RPMI8226 (cell line): ENCODE data around the gene STK24.

Source experiments
- DNase-seq: peaks from one replicate; pipeline ENCODE4 v3.0.0-alpha.2; 2015

The STK24 gene

DNA sequence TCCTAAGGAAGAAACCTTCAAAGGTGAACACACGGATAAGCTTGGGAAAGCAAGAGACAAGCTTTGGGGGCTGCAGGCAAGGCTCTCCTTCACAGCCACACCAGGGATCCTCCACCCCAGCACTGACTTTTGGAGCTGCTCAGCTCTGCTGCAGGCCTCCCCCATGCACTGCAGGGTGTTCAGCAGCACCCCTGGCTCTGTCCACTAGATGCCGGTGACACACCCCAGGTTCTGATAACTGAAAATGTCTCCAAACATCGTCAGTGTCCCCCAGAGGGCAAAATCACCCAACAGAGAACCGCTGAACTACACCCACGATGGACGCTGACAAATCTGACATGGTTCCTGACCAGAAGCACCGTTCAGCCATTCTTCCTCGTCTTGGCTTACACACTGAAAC is 90.5 kb downstream of the STK24 start:
- DNase-seq, result no peak

DNA sequence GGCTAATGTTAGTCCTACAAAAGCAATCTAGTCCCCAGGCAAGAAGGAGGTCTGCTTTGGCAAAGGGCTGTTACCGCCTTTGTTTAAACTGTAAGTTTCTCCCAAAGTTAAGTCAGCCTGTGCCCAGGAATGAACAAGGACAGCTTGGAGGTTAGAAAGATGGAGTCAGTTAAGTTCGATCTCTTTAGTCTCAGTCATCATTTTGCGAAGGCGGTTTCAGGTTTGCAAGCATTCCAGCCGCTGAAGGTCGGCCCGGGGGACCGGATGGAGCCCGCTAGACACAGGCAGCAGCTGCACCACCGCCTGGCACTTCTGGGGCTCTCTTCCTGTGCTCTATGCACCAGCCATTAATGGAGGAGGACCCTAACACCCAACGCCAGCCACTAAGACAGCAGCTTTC is 91.3 kb downstream of the STK24 start:
- DNase-seq, result no peak

DNA sequence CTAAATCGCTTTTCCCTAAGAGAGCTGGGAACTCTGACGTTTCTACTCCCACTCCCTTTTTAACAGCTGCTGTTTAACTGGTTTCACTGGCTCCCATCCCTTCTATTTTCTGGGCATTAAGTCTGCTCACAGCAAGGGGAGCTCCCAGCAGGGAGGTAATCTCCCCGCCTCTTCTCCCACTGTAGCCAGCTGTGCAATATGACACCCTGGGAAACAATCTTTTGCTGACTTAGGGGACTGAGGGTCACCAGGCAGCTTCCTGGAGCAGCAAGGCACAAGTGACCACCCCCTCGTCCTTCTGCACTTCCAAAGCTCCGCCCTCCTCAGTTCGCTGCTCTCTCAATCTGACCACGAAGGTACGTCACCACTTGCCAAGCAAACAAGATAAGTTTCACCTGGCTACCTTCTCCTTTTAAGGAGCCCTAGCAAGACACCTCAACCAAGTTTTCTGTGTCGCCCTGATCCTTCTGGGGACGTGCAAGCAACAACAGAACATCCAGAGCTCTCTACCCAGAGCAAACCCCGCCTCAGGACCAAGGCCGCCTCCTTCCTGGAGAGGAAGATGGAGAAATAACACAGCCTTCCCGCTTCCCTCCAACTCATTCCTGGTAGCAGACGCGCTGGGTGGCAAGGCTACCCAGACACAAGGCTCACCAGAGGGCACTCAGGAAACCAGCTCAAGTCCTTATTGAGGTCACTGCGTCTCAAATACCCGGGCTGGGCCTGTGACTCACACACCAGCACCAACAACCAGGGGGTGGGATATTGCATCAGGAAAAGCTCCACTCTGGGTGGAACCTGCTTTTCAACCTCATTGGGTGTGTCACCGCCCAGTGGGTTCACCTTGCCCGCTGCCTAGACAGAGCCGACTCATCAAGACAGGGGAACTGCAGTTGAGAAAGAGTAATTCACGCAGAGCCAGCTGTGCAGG is 92.4 kb downstream of the STK24 start:
- DNase-seq, result peak; percentile 23

DNA sequence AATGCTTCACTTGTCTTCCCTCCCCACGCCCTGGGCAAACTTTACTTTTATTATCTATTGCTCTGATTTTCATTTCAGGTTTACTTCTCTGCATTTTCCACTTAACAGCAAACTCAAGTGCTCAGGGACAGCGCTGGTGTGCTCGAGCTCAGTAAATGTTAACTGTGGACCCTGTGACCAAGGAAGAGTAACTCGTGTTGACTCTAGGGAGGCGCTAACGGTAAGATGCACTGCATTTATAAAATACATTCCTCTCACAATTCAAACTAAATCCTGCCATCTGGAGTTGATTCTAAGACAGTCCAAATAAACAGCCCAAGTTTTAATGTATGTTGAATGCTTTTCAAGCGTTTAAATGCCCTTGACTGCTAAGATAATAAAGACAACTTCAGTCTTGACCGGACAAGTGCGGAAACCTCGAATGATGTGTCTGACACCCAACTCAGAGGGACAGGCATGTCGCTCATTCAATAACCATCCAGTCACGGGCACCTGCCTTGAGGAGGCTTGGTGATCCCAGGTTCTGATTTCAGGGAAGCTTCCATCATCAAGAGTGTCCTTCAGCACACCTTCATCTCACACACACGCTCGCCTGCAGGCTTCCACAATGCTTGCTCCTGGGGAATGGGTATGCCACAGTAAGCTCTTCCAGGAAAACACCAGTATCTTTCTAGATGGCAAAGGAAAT is 93.2 kb downstream of the STK24 start:
- DNase-seq, result no peak

DNA sequence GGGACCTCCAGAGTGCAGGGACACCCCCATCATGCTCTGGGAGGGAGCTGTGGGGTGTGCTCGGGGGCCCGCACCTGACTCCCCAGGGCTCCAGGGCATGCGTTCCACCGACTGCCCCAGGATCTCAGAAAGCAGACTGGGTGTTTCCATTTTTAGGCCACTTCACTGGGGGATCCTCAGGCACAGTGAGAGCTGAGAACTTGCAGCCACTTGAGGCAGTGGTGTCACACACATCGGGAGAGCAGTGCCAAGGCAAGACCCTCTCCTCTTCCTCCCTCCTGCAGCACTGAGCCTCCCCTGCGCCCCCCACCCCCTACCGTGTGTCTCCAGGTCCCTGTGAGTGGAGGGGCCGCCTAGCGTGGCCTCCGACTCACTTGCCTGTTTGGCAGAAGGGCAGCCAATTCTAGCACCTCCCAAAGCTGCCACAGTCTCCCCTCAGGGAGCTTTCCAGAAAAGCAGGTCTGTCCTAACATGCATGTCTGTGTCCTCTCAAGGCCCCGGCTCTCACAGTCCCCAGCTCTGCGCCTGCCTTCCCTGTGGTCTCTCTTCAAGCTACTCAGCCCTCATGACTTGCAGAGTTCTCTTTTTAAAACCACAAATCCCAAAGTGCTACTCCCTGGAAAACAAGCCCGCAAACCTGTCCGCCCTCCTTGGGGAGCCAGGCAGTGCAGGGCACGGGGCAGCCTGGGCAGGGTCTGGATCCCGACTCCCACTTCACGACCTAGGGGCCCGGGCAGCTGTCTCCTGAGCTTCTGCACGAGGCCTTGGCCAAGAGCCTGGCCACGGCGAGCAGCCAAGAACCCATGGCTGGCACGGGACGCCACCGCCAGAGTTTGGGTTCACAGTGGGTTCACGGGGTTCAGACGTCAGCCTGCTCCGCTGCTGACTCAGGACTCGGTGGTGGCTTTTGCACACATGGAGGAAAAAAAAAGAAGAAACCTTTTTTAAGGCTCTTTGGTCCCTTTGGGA is 94.1 kb downstream of the STK24 start:
- no peak for DNase-seq

DNA sequence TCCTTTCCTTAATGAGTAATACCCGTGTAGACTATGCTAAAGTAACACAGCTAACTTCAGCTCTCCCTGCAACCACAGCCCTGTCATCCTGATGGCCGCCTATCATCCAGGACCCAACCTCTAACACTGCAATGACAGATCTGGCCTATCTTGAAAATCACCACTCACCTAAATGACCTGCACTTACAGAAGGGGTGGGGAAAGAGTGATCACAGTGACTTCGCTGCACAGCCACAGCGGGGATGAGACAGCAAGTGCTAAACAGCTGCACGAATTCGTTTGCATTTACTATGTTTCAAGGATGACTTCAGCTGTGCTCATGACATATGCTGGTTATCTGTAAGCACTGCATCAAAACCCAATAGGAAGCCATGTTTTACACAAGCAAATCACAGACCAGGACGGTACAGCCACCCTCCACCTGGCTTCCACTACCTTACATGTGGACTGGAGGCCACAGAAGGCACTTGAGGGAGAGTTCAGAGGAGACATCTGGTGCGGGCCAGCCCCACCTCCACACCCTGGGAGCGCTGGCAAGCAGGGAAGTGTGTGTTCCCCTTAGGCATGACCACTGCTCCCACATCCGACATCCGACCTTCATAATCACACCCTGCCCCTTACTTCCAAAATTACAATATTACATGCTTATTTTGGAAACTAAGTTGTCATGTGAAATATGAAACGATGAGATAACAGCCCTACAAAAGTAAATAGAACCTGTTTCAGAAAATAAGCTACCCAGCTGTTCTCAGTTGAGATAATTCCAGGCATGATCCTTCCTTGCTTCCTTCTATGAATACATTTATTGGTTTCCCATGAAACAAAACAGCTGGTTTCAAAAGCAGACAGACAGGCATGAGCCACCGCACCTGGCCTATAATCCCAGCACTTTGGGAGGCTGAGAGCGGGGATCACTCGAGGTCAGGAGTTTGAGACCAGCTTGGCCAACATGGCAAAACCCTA is 95.7 kb downstream of the STK24 start:
- no peak for DNase-seq

DNA sequence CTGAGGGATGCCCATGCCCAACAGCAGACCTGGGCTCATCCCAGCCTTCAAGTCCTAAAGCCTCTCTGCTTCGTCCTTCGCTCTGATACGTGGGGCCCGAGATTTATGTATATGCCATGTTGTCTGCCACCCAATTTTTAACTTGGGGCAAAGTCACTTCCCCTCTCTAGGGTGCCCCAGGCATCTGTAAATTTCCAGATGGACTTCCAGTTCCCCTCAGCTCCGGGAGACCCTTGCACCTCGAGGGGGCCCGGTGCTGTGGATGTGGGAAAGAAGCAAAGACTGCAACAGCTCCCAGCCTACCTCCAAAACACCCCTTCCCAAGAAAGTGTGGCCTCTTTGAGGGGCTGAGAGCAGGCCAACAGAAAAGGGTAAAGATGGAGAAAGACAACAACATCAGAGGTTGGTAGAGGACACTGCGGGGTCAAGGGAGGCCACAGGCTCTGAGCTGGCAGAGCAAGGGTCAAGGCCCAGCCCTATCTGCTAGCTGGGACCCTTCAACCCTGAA is 97.4 kb downstream of the STK24 start:
- no peak for DNase-seq

DNA sequence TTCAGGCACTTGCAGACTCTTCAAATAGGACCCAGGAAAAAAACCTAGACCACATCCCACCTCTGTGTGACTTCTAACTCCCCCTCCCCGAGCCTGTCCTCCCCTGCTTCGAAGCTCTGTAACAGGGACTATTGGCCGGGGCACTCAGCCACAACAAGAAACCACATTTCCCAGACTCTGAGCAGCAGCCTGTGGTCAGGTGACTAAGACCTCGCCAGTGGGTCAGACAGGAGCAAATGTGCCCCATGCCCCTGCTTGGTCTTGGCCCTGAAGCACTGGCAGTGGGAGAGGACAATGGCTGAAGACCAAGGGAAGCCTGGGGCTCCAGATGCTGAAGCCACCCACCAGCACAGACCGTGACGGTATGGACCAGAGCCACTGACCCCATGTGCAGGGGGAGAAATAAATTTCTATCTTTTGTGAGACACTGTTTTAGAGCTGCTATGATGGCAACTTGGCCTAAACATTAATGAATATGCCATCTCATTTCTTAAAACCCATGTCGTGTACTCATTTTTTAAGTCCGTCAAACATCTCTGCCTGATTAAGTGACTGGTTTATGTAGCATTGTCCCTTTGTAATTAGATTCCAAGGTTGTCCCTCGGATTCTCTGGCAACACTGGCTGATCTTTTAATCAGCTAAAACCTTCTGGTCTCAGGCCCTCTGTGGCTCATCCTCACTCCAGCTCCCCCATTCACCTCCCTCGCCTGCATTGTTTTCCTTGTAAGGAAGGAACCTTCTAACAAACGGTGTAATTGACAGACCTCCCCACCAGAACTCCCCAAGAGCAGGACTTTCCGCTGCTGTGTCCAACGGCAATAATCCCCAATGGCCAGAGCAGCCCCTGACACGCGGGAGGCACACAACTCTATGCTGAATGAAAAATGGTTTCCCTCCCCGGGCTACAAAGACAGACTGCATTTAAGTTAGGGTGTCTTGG is 98.4 kb downstream of the STK24 start:
- no peak for DNase-seq

DNA sequence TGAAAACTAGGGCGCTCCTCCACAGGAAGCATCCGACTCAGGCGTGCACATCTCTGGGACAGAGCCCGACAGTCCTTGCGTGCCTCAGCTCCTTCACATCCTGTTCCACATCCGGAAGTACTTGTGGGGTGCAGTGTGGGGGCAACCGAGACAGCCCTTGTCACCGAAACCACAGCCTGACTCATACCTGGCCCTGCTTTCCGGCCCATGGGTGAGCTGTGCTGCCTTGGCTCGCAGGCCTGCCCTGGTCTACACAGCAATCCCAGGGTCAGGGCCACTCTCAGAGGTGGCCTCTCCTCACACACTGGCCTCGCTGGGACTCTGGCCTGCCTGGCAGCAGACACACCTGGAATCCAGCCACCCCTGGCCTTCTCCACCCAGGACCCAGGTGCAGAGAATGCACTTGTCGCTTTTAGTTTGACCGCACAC is 100.4 kb downstream of the STK24 start:
- DNase-seq, result peak; percentile 65

DNA sequence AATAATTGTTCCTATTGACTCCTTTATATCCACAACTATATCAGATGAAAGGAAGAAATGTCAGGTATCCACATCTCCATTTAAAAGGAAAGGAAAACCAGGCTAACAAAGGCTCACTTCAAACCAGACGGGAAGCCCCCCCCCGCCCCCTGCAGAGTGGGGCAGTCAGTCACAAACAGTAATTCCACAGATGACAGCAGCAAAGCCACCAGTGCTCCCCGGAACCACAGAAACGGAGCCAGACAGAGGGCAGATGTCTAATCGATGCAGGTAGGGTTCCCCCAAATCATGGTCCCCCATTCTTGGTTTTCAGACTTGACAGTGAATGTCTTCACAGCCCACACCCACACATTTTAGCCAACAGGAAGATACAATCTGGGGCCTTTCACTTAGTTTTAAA is 100.8 kb downstream of the STK24 start:
- no peak for DNase-seq

DNA sequence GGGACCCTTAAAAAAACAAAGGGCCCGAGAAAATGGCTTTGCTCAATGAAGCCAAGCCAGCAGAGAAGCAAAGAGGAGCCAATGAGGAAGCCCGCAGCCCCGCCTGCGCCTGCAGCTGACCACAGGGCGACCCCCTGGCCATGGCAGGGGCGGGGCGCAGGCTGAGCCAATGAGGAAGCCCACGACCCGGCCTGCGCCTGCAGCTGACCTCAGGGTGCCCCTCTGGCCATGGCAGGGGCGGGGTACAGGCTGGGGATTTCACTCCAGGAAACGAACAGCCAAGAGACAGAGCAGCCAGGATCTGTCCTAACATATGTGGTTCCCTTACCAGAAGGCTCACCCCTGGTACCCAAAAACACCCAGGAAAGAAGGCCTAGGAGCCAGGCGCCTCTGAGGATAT is 101.4 kb downstream of the STK24 start:
- no peak for DNase-seq

DNA sequence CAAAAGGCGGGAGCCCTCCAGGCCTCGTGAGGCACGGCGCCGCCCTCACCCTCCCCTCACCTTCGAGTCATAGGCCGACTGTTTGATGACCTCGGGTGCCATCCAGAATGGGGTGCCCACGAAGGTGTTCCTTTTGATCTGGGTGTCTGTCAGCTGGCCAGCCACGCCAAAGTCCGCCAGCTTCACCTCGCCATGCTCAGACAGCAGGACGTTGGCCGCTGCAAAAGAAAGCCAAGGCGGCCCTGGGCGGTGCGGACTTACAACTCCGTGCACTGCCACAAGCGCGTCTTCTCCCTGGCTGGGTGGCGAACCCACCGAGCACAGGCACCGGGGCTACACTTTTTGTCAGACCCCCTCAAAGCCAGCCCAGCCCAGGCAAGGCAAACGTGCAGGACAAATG is 102.1 kb downstream of the STK24 start:
- DNase-seq, result no peak

DNA sequence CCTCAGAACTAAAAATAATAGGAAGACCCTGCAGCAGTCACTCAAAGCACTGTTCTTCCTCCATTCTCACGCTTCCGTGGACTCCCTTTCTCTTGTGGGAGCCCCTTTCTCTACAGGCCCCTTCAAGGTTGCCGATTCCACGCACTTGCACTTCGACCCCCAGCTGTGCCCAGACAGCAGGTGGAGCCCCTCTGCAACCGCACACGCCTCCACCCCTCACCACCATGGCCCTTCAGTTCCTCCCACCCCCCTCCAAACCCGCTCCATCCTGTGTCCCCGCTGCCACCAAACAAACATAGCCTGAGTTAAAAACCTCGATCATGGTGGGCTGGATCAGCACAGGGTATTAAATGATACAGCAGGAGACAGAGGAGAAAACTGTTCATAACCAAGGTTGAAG is 102.6 kb downstream of the STK24 start:
- no peak for DNase-seq

DNA sequence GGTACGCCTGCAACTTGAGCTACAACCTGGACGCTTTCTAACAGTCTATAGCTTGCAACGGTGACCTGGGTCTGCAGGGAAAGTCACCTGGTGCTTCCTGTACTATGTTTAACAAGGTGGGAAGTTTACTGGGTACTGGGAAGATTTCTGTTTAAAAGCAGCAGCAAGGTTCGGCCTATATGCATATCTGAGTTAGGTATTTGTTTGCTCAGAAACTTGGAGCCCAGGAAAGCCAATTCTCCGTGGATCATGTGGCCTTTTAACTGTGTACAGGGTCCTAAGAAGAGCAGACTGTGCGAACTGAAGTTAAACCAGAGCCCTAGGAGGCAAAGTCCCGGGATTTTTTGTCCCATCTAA is 103.1 kb downstream of the STK24 start:
- no peak for DNase-seq

DNA sequence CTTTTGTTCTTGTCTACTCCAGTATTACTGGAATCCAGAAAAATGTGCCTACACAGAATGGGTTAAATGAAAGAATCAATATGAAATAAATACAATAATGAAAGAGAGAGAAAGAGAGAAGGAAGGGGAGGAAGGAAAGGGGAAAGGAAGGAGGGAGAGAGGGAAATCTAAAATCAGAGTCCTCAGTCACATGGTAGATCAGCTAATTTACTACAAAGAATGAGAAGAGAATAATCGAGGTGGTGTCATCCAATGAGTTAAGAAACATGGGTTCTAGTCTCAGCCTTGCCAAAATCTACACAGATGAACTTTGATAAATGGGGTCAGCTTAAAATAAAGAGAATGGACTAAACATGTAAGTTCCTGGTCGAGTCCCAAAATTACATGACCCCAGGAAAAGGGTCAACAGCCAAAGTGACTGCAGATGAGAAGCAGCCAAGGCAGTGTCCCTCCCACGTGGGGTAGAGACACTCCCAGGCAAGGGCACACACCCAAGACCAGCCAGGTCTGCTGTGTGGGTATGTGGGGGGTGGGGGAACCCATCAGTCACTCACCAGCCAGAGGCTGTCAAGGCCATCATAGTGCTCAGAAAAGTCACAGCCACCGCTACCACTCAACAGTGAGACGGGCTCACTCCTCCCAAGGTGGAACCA is 103.6 kb downstream of the STK24 start:
- no peak for DNase-seq

DNA sequence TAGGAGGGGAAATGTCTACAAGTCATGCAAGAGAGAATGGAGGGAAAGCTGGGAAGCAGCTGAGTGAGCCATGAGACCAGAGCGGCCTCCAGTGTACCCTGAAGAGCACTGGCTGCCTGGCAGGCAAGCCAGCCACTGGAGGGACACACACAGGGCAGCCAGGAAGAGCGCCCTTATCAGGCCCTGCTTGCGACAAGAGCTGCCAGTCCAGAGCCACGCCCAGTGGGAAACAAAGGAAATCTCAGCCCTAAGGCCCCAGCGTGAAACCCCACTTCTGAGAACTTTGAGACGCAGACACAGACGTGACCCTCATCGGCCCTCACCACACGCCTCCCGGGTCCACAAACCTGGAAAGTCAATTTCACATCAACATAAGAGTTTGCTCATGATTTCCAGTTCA is 105.0 kb downstream of the STK24 start:
- DNase-seq, result no peak

DNA sequence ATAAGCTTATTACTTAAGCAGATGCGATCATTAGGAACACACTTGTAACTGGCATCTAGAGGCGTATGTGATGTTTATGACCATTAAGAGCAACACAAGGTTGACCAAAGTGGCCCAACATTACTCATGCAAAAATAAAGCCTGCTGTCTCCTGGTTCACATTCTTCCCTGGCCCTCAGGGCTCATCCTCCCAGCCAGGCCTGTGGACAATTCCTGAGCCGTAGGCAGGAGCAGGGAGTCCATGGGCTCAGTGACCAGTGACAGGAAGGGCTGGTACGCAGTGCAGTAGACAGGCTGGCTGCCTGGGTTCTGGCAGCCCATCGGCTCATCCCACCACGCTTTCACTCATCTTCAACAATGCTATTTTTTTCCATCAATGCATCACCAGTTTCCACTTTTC is 106.0 kb downstream of the STK24 start:
- no peak for DNase-seq

DNA sequence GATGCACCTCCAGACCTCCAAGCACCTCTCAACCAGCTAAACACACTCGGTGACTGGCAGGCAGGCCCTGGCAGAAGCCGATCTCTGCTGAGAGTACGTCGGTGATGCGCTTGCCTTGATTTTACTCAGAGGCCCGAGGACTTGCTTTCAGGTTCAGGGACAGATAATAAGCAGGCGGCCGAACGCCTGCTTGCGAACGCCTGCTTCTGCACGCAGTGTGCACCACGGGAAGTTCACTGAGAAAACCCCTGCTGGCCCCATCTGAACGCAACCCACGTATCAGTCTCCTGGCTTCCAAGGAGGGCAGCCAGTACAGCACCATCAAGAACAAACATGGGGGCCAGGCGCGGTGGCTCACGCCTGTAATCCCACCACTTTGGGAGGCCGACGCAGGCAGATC is 108.0 kb downstream of the STK24 start:
- no peak for DNase-seq

DNA sequence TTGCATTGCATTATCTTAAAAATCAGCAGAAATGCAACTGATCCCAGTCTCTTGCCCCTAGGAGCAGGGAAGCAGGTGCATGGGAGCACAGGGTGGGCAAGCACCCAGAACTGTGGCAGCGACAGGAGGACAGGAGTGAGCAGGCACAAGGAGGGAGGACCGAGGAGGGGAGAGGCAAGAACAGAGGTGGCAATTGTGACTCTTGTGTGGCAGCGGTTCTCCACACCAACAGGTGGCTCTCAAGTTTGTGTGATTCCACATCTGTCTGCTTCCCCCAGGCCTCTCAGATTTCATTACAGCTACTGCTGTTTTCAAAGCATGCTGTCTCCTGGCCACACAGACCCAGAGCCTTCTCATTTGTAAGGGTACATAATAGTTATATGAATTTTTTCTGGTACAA is 108.5 kb downstream of the STK24 start:
- no peak for DNase-seq
